Uterus (tissue), 4 donors: ENCODE results near the gene PXK. TPM values are rescaled to one million over a fixed set of nuclear protein-coding genes. Genes with fewer than 3 reads are reported as not detected.

Source experiments
- DNase-seq, 2 donors: peaks; one replicate each; pipeline ENCODE4 v3.0.0-alpha.2; 2019 to 2020
- H3K27ac ChIP-seq, 2 donors: fragments of 200-600 bp; sonication (generic); 1 replicate in 1 of 2; 2 replicates in 1 of 2; pipeline ENCODE4 v1.5.1; 2016 to 2018
- H3K27me3 ChIP-seq, 2 donors: fragments of 200-600 bp; sonication (generic); one replicate each; pipeline ENCODE4 v1.5.1; 2018 to 2019; ENCODE audit warnings: control low read depth in 1 of 2
- H3K36me3 ChIP-seq, 2 donors: fragments of 200-600 bp; sonication (generic); one replicate each; pipeline ENCODE4 v1.5.1; 2019; ENCODE audit warnings: control low read depth in 1 of 2
- H3K4me1 ChIP-seq, 2 donors: fragments of 200-600 bp; sonication (generic); one replicate each; pipeline ENCODE4 v1.5.1; 2018 to 2019; ENCODE audit warnings: control low read depth in 1 of 2
- H3K4me3 ChIP-seq, 2 donors: fragments of 200-600 bp; sonication (generic); 1 replicate in 1 of 2; 2 replicates in 1 of 2; pipeline ENCODE4 v1.5.1; 2018 to 2019; ENCODE audit warnings: mild to moderate bottlenecking in 1 of 2
- H3K9me3 ChIP-seq, 2 donors: fragments of 200-600 bp; sonication (generic); one replicate each; pipeline ENCODE4 v1.5.1; 2019; ENCODE audit warnings: control low read depth in 1 of 2
- CTCF ChIP-seq, 4 experiments: fragments of 200-600 bp in 2 of 4; fragments of 450-650 bp in 2 of 4; sonication (generic) in 2 of 4; IDR thresholded peaks; one replicate each; pipeline ENCODE4 v1.5.1; 2016 to 2019; ENCODE audit warnings: antibody characterized with exemption in 4 of 4, mild to moderate bottlenecking in 2 of 4, moderate library complexity in 1 of 4
- POLR2A ChIP-seq, 2 donors: fragments of 450-650 bp; IDR thresholded peaks; one replicate each; pipeline ENCODE4 v1.6.1; 2016; ENCODE audit warnings: antibody characterized with exemption in 2 of 2, mild to moderate bottlenecking in 1 of 2, moderate library complexity in 1 of 2
- intact Hi-C: fragments of 100-400 bp; cut with DNase I; formaldehyde crosslinking; loops from one replicate; pipeline ENCODE4 v1.15.1; 2023; ENCODE audit warnings: low total_unique reads
- total RNA-seq, 4 donors: library from RNA; depleted of rRNA in 3 of 4; stranded (reverse); fragments of >200 nt in 3 of 4; gene quantifications; one replicate each; pipeline versions ENCODE4 v1.1.0 to v1.2.4, GENCODE V29; 2014 to 2023
- donor health status: DM: yes; HTN: yes; CAD: no.

PXK gene
- total RNA-seq, 4 donors from 2014 or later: 15.1 to 50.5 (median 41.1) TPM

GRCh38 chr3:58340594-58341244, 8.0 kb downstream of the PXK start:
- no peak overlapping the region for H3K27ac ChIP-seq

GRCh38 chr3:58341376-58341775, 8.7 kb downstream of the PXK start:
- DNase-seq: no peak

More at GRCh38 chr3:58340594-58341244, 8.0 kb downstream of the PXK start:
- no peak for TF ChIP-seq POLR2A (IDR thresholded peaks at IDR 0.05)
- TF ChIP-seq CTCF (IDR thresholded peaks at IDR 0.05): no peak
- H3K4me1 ChIP-seq: peaks cover 0 to 8% of the 10 kb centered on the region in 2 donors
- no peaks in the 10 kb centered on the region for H3K36me3 ChIP-seq
- no peak for DNase-seq
- intact Hi-C loops: no loop called here
- no peaks in the 10 kb centered on the region for H3K9me3 ChIP-seq
- H3K4me3 ChIP-seq: no peak overlapping the region
- H3K27me3 ChIP-seq: no peaks in the 10 kb centered on the region

GRCh38 chr3:58342676-58343075, 10.0 kb downstream of the PXK start:
- H3K9me3 ChIP-seq: no peaks in the 10 kb centered on the region
- TF ChIP-seq CTCF (IDR thresholded peaks at IDR 0.05): no peak
- TF ChIP-seq POLR2A (IDR thresholded peaks at IDR 0.05): no peak
- H3K4me3 ChIP-seq: no peak overlapping the region
- intact Hi-C loops: no loop called here
- no peaks in the 10 kb centered on the region for H3K36me3 ChIP-seq
- no peak for DNase-seq
- no peaks in the 10 kb centered on the region for H3K27me3 ChIP-seq
- H3K27ac ChIP-seq: no peak overlapping the region
- H3K4me1 ChIP-seq: peaks cover 0 to 8% of the 10 kb centered on the region in 2 donors

More at GRCh38 chr3:58341376-58341775, 8.7 kb downstream of the PXK start:
- Histone ChIP-seq H3K27me3 (no peaks in the 10 kb centered on the region), H3K9me3 (no peaks in the 10 kb centered on the region), H3K4me3 (no peak overlapping the region), H3K4me1 (peaks cover 0 to 8% of the 10 kb centered on the region in 2 donors), H3K36me3 (no peaks in the 10 kb centered on the region), H3K27ac (no peak overlapping the region)
- TF ChIP-seq POLR2A (IDR thresholded peaks at IDR 0.05) (no peak), CTCF (IDR thresholded peaks at IDR 0.05) (no peak)
- intact Hi-C loops: no loop called here

- no peaks in the 10 kb centered on the region for H3K9me3 ChIP-seq
- DNase-seq: no peak
- intact Hi-C loops: no loop called here
- no peak overlapping the region for H3K27ac ChIP-seq
- peaks cover 0 to 8% of the 10 kb centered on the region in 2 donors for H3K4me1 ChIP-seq
- TF ChIP-seq POLR2A (IDR thresholded peaks at IDR 0.05) (no peak), CTCF (IDR thresholded peaks at IDR 0.05) (no peak)
- no peaks in the 10 kb centered on the region for H3K36me3 ChIP-seq
- no peak overlapping the region for H3K4me3 ChIP-seq
- no peaks in the 10 kb centered on the region for H3K27me3 ChIP-seq
Observed at GRCh38 chr3:58345457-58345856, 12.8 kb downstream of the PXK start.

GRCh38 chr3:58346368-58346767, 13.7 kb downstream of the PXK start:
- TF ChIP-seq POLR2A (IDR thresholded peaks at IDR 0.05) (no peak), CTCF (IDR thresholded peaks at IDR 0.05) (no peak)
- DNase-seq: no peak
- Histone ChIP-seq H3K4me1 (peaks cover 0 to 7% of the 10 kb centered on the region in 2 donors), H3K36me3 (no peaks in the 10 kb centered on the region), H3K4me3 (no peak overlapping the region), H3K27me3 (no peaks in the 10 kb centered on the region), H3K9me3 (no peaks in the 10 kb centered on the region), H3K27ac (no peak overlapping the region)
- intact Hi-C loops: no loop called here
